Activated gamma-delta T cell (primary cell): ENCODE measurements around the gene UROC1.

Experiments used
- DNase-seq: peaks from one replicate; lab custom pipeline; 2025; lab: John Stamatoyannopoulos, UW

The UROC1 gene

DNA sequence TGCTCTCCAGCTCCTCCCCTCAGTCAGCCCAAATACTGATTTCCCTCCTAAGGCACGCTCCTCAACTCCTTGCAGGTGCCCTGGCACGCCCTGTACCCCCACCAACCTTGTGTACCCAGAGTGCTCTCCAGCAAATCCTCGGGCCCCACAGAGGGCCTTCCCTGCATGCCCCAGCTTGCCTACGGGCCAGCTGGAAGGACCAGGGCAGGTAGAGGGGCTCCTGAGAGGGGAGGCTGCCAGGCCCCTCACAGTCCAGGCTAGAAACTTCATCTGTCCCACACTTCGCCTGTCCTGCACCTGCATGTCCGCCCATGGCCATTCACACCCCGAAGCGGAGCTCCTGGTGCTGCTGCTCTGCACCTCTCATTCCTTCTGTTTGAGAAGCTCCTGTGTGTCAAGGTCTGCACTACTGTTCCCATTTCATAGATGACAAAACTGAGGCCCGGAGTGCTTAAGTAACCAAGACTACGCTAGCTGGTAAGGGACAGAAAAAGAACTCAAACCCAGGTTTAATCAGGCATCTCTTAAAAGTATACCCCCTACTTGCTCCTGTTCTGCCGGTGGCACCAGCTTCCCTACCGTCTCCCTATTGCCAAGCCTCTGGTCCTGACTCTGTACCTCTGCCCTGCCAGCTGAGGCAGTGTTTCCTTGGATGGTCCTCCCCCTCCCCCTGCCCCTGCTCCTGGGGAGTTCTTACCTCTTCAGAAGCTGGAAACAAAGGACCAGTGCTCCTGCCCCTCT is 77.4 kb downstream of the UROC1 start:
- DNase-seq: no peak

DNA sequence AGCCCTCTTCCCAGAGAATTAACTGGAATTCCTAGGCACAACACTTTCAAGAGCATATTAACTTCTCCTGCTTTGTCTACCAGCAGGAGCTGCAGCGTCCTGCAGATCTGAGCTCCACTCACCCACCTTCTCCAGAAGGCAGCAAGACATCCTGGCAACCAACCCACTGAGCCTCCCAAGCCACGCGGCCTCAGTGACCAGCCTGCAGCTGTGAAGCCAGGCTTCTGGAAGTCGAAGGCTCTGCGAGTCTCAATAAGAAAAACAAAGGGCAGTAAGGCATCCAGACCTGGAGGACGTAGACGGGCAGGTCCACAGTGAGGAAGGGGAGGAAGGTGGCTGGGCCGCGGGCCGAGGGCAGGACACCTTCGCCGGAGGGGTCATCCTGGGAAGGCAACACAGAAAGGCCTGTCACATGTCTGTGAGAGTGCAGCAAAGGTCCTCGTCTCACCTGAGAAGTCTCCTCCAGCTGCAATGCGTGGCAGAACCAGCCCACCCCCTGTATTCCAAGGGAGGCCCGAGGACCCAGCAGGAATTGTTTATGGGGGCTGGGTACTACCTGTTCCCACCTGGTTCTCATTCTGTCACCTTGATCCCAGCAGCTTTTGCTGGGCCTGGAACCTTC is 78.1 kb downstream of the UROC1 start:
- DNase-seq: no peak

DNA sequence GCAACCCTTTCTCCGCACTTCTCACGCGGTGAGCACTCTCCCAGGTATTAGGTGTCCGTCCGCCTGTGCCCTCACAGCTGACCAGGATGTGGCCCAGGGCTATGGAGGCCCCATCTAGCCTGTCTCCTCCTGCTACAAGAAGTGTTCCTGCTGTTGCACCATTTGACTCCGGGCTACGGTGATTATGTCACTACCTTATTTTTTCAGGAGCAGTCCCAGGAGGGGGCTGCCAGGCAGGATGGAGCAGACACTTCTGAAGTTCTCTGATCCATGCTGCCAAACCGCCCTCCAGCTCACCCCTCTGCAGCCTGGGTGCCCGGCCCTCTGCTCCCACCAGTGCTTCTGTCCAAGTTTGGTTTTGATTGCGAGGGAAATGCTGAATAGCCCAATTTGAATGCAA is 78.8 kb downstream of the UROC1 start:
- DNase-seq: no peak

DNA sequence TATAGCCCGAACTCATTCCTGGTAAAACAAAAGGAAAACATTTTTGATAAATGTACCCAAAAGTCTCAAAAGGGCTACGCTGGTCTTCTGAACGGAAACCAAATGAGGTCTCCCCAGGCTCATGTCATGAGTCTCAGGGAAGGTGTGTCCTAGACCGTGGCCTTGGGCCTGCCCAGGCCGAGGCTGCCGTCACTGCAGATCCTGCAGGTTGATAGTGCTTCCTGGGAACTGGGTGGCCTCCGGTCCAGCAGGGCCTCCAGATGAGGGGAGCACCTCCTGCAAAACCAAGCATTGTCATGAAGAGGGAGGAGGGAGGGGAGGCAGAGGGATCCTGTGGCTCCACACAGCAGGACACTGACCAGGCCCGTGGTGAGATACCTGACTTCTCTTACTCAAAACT is 79.4 kb downstream of the UROC1 start:
- no peak for DNase-seq

DNA sequence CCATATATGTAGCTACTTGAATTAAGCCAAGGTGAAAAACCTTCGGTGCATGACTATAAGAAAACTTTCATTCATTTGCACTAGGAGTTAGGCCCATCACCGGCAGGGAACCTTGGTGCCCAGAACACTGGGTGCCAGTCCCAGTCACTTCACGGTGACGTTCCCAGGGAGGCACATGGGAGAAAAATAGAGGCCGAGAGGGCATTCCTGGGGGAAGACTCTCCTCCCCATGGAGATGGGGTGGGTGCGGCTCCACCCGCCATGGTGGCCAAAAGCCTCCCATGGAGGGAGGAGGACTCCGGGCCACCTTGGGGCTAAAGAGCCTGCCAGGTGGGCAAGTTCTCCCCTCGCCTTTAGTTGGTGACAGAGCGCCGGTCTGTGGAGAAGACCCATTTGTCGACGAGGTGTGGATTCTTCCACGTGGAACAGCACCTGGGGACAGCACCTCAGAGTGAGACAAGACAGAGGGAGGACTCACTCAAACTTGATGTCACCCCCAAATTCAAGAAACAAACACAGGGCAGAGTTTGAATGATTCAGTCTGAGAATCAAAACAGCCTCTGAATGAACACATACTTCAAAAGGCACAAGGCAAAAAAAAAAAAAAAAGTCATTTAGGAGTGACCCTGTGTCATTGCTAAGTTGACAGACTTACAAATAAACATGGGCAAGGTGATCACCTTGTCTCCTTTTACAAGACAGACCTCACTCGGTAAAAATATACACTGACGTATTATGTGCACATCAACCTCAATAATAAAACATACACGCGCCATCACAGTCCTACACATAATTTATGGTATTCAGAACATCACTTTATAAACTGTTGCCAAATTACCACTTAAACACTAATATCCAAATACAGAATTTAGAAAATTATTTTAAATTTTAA is 80.5 kb downstream of the UROC1 start:
- no peak for DNase-seq

DNA sequence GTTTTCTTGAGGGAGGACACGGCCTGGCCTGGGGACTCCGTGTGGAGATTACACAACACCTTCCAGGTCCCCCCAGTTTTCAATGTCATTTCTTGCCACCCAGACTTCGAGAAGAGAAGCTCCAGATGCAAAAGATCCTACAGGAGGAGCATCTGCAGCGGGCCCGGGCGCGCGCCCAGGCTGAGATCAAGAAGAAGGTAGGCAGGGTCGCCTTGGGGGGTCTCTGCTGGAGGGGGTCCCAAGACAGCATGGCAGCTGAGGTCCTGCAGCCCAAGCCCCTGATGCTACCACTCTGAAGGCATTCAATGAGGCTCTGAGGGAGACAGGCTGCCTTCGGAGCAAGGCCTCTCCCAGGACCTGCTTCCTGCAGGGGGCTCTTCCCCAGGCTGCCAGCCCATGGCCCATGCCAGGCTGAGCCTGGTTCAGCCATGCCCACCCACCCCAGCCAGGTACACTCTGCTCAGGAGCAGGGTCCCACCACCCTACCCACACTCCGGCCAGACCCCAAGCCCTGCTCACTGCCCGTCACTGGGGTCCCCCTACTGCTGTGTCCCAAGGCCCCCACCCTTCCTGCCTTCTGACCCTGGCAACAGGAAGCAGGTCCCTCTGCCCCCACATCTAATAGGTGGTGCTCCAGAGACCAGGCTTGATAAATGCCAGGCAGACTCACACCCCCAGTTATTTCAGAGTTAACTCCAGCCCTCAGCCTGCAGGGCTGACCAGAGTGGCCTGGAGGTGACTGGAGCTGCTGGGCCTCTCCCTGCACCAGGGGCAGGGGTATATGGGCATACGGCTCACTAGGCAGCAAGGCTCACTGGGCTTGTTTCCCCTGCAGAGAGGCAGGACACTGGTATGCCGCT is 81.9 kb downstream of the UROC1 start:
- no peak for DNase-seq

DNA sequence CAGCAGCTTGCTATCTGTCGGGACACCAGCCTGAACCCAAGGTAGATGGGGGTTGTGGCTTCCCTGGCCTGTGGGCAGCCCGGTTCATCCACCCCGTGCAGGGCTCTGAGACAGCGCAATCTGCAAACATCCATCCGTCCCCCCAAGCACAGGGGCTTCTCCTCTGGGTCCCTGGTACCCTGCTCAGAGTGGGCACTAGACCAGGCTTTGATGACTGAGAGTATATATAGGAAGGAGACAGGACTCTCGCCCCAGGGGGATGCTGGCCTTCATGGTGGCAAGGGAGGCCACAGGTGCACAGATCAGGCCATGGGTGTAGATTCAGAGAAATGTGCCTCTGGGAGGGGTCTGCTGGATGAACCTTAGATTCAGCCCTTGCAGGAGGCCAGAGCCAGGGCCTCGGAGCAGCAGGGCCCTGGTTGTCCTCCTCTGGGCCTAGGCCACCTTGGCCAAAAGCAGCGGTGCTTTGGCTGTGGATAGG is 82.6 kb downstream of the UROC1 start:
- no peak for DNase-seq

DNA sequence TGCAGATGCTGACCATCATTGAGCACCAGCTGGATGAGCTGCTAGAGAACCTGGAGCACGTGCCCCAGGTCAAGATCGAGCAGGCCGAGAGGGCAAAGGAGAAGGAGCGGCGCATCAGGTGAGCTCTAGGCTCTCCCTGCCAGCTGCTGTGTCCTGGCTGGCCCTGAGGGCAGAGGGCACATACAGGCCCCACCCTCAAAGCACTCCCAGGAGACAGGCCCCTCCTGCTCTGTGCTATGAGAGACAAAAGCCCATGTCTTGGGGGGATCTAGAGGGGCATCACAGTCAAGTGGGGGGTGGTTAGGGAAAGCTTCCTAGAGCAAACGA is 83.3 kb downstream of the UROC1 start:
- DNase-seq: no peak

DNA sequence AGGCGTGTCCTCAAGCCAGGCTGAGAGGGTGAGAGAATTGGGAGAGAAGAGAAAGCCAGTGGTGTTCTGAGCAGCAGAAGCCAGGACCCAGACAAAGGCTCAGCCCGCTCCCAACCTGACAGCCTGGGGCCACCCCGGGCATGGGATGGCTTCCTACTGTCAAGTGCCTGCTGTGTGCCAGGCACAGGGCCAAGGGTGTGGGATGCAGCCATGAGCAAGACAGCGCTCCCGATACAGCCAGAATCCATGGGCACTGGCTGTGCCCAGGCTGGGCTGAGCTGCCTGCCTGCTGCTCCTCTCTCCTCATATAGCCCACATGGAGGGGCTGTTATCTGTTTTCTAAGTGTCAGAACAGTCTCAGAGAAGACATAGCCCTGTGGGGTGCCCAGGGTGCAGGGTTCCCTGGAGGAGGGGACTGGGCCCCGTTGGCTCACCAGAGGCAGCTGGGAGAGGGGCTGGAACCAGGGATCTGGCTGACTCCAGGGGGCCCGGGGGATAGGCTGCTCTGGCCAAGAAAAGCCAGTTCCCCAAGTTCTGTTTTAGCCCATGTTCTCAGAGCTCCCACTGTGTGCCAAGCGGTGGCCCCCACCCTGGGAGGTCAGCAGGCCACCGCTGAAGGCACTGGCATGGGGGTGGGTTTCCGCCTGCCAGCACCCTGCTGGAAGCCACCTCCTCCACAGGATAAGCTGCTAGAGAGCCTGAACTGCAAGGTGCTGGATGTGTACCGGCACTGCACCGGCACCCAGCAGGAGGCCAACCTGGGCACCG is 83.9 kb downstream of the UROC1 start:
- no peak for DNase-seq

DNA sequence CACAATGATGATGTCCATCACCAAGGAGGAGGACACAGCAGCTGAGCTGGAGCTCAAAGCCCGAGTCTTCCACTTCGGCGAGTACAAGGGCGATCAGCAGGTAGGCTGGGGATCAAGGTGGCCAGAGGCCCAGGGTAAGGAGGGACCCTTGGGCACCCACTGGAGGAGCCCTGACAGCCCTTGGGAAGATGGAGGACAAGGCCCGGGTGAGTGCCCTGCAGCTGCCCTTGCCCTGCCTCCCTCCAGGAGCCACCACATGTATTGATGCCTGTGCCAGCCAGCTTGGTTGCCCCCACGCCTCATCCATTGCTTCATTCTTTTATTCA is 84.5 kb downstream of the UROC1 start:
- DNase-seq: no peak

DNA sequence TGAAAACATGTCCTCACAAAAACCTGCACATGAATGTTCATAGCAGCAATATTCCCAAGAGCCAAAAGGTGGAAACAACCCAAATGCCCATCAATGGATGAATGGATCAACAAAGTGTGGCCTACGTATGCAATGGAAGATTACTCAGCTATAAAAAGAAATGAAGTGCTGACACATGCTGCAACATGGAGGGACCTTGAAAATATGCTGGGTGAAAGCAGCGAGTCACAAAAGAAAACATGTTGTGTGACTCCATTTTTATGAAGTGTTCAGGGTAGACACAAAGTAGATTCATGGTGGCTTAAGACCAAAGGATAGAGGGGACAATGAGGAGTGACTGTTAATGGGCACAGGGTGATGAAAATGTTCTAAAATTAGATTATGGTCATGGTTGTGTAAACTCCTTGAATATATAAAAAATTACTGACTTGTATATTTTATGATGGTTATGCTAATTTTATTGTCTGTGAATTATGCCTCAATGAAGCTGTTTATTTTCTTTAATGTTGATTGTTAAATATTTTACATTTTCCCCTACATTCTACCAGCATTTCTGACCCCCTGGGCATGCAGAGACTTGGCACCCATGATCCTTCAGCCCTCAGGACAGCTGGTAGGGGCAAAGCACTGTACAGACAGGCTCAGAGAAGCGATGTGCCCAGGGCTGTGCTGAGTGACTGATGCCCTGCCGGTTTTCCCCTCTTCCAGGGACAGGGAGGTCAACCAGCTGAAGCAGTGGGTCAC is 85.0 kb downstream of the UROC1 start:
- DNase-seq: no peak
